Left lung (tissue), 10 donors: ENCODE results near the gene EXTL1. TPM values are rescaled to one million over a fixed set of nuclear protein-coding genes. Genes with fewer than 3 reads are reported as not detected.

Experiments used
- ATAC-seq: fragments of 200-7000 bp; cut with Tn5 transposase; one replicate; pipeline ENCODE4 v1.9.1; 2020; ENCODE audit warnings: moderate library complexity
- DNase-seq, 4 donors: peaks; one replicate each; pipeline ENCODE4 v3.0.0-alpha.2; 2013 to 2020
- H3K27ac ChIP-seq, 2 donors: fragments of 200-600 bp; sonication (generic) in 1 of 2; one replicate each; pipeline versions ENCODE4 v1.5.0 to v1.8.0; 2020 to 2021
- H3K27me3 ChIP-seq, 2 donors: fragments of 200-600 bp; sonication (generic) in 1 of 2; one replicate each; pipeline versions ENCODE4 v1.5.0 to v1.8.0; 2020 to 2021
- H3K36me3 ChIP-seq, 2 donors: fragments of 200-600 bp; sonication (generic) in 1 of 2; one replicate each; pipeline versions ENCODE4 v1.5.0 to v1.8.0; 2020 to 2021
- H3K4me1 ChIP-seq, 2 donors: fragments of 200-600 bp; one replicate each; pipeline ENCODE4 v1.8.0; 2021
- H3K4me3 ChIP-seq, 2 donors: fragments of 200-600 bp; sonication (generic) in 1 of 2; one replicate each; pipeline versions ENCODE4 v1.5.0 to v1.8.0; 2020 to 2021; ENCODE audit warnings: mild to moderate bottlenecking in 1 of 2
- H3K9me3 ChIP-seq, 2 donors: fragments of 200-600 bp; sonication (generic) in 1 of 2; one replicate each; pipeline versions ENCODE4 v1.5.0 to v1.8.0; 2020 to 2021
- CTCF ChIP-seq, 2 donors: fragments of 200-600 bp; sonication (generic) in 1 of 2; IDR thresholded peaks; one replicate each; pipeline versions ENCODE4 v1.5.0 to v1.8.0; 2021; ENCODE audit warnings: antibody characterized with exemption in 2 of 2
- intact Hi-C, 2 donors: fragments of 100-400 bp; cut with DNase I; formaldehyde crosslinking; loops; one replicate each; pipeline versions ENCODE4 v1.11.2 to v1.14.2; 2022
- polyA plus RNA-seq, 6 donors: library from polyadenylated mRNA; unstranded; fragments of 120-200 nt; gene quantifications; one replicate each; pipeline ENCODE4 v1.2.1, GENCODE V29; 2013; ENCODE audit not compliant: insufficient read length in 6 of 6
- total RNA-seq, 2 donors: library from RNA; stranded (reverse); fragmentation: NEBNext Ultra II Directional; extraction: Animal tissue kit (Norgen Biotek cat#: 25700); gene quantifications; one replicate each; pipeline ENCODE4 v1.2.1, GENCODE V29; 2021
- donor health status: DM: no; HTN: yes; CAD: no.
- donor health status: DM: no; HTN: no; CAD: no.

EXTL1 gene
- total and polyA plus RNA-seq, 8 donors = 0.13 to 1.0 (median 0.79) TPM

- H3K27me3 ChIP-seq = peaks cover 0 to 51% of the 10 kb centered on the region in 2 donors
- intact Hi-C loops = loop anchor here in 1 of 2 donors (10.0 kb wide), 1 partner anchor 128 kb away; the partner anchor contains the start of genes C1orf232 and ZNF593
- no peaks in the 10 kb centered on the region for H3K9me3 ChIP-seq
- ATAC-seq (no peak), DNase-seq (no peak)
- peaks cover 0 to 14% of the 10 kb centered on the region in 2 donors for H3K4me1 ChIP-seq
- TF ChIP-seq CTCF (IDR thresholded peaks at IDR 0.05) = no peak
- no peak overlapping the region for H3K4me3 ChIP-seq
- no peak overlapping the region for H3K27ac ChIP-seq
- H3K36me3 ChIP-seq = no peaks in the 10 kb centered on the region
Observed at GRCh38 chr1:26036756-26037281, 15.2 kb downstream of the EXTL1 start.

- Histone ChIP-seq H3K9me3 (no peaks in the 10 kb centered on the region), H3K4me1 (peaks cover 0 to 14% of the 10 kb centered on the region in 2 donors), H3K27ac (no peak overlapping the region), H3K4me3 (no peak overlapping the region), H3K36me3 (no peaks in the 10 kb centered on the region), H3K27me3 (peaks cover 0 to 62% of the 10 kb centered on the region in 2 donors)
- no peak for TF ChIP-seq CTCF (IDR thresholded peaks at IDR 0.05)
- intact Hi-C loops = loop anchor here in 1 of 2 donors (10.0 kb wide), 1 partner anchor 127 kb away; the partner anchor contains the start of genes C1orf232 and ZNF593
- DNase-seq = no peak
- no peak for ATAC-seq
Observed at GRCh38 chr1:26037904-26038303, 16.3 kb downstream of the EXTL1 start.

- peaks cover 0 to 66% of the 10 kb centered on the region in 2 donors for H3K27me3 ChIP-seq
- no peak for ATAC-seq
- peaks cover 0 to 14% of the 10 kb centered on the region in 2 donors for H3K4me1 ChIP-seq
- no peaks in the 10 kb centered on the region for H3K36me3 ChIP-seq
- H3K27ac ChIP-seq = no peak overlapping the region
- intact Hi-C loops = loop anchor here in 1 of 2 donors (10.0 kb wide), 1 partner anchor 126 kb away; the partner anchor contains the start of genes C1orf232 and ZNF593
- DNase-seq = no peak
- H3K9me3 ChIP-seq = no peaks in the 10 kb centered on the region
- TF ChIP-seq CTCF (IDR thresholded peaks at IDR 0.05) = no peak
- no peak overlapping the region for H3K4me3 ChIP-seq
Observed at GRCh38 chr1:26038477-26038876, 16.9 kb downstream of the EXTL1 start.

- H3K9me3 ChIP-seq = no peaks in the 10 kb centered on the region
- H3K36me3 ChIP-seq = no peaks in the 10 kb centered on the region
- ATAC-seq (no peak), DNase-seq (no peak)
- no peak overlapping the region for H3K27ac ChIP-seq
- H3K27me3 ChIP-seq = peaks cover 0 to 66% of the 10 kb centered on the region in 2 donors
- peaks cover 0 to 14% of the 10 kb centered on the region in 2 donors for H3K4me1 ChIP-seq
- H3K4me3 ChIP-seq = no peak overlapping the region
- intact Hi-C loops = loop anchor here in 1 of 2 donors (10.0 kb wide), 1 partner anchor 126 kb away; the partner anchor contains the start of genes C1orf232 and ZNF593
- no peak for TF ChIP-seq CTCF (IDR thresholded peaks at IDR 0.05)
Observed at GRCh38 chr1:26038904-26039303, 17.3 kb downstream of the EXTL1 start.

GRCh38 chr1:26041401-26041800 lies 19.8 kb downstream of the EXTL1 start:
- ATAC-seq = no peak
- H3K9me3 ChIP-seq = no peaks in the 10 kb centered on the region
- no peaks in the 10 kb centered on the region for H3K36me3 ChIP-seq
- peaks cover 22 to 80% of the 10 kb centered on the region in 2 donors for H3K27me3 ChIP-seq
- H3K4me3 ChIP-seq = no peak overlapping the region
- no peak for DNase-seq
- TF ChIP-seq CTCF (IDR thresholded peaks at IDR 0.05) = no peak
- H3K4me1 ChIP-seq = peaks cover 6 to 13% of the 10 kb centered on the region in 2 donors
- H3K27ac ChIP-seq = no peak overlapping the region
- intact Hi-C loops = no loop called here
